HG02870 (cell line): ENCODE measurements around the gene AGAP1.

Experiments used
- ATAC-seq: cut with Tn5 transposase; IDR thresholded peaks from one replicate; pipeline ENCODE4 v1.9.1; 2021; ENCODE audit warnings: mild to moderate bottlenecking, moderate library complexity; ENCODE audit not compliant: unreplicated experiment

The AGAP1 gene

GRCh38 chr2:235658351-235659174, 164.7 kb downstream of the AGAP1 start:
- ATAC-seq: no peak

GRCh38 chr2:235659767-235660322, 166.0 kb downstream of the AGAP1 start:
- ATAC-seq: no peak

- no peak for ATAC-seq
These were observed 166.7 kb downstream of the AGAP1 start for GRCh38 chr2:235660484-235661082.

GRCh38 chr2:235661167-235661937, 167.5 kb downstream of the AGAP1 start:
- no peak for ATAC-seq

- no peak for ATAC-seq
These were observed 168.1 kb downstream of the AGAP1 start for GRCh38 chr2:235661952-235662351.

- no peak for ATAC-seq
These were observed 170.0 kb downstream of the AGAP1 start for GRCh38 chr2:235663875-235664274.

GRCh38 chr2:235665661-235666212, 171.9 kb downstream of the AGAP1 start:
- no peak for ATAC-seq

GRCh38 chr2:235666213-235666781, 172.5 kb downstream of the AGAP1 start:
- ATAC-seq: no peak

GRCh38 chr2:235668782-235669181, 174.9 kb downstream of the AGAP1 start:
- ATAC-seq: no peak

GRCh38 chr2:235669269-235669831, 175.5 kb downstream of the AGAP1 start:
- no peak for ATAC-seq

- no peak for ATAC-seq
These were observed 176.4 kb downstream of the AGAP1 start for GRCh38 chr2:235669983-235670962.

GRCh38 chr2:235670974-235671787, 177.3 kb downstream of the AGAP1 start:
- no peak for ATAC-seq

GRCh38 chr2:235672720-235673119, 178.9 kb downstream of the AGAP1 start:
- ATAC-seq: no peak

GRCh38 chr2:235674146-235674545, 180.3 kb downstream of the AGAP1 start:
- no peak for ATAC-seq

GRCh38 chr2:235674812-235675211, 181.0 kb downstream of the AGAP1 start:
- ATAC-seq: no peak

GRCh38 chr2:235675678-235676535, 182.1 kb downstream of the AGAP1 start:
- ATAC-seq: no peak

GRCh38 chr2:235676536-235676799, 182.6 kb downstream of the AGAP1 start:
- ATAC-seq: no peak
